H1 (cell line): ENCODE data around the gene TDP1. TPM values are rescaled to one million over a fixed set of nuclear protein-coding genes. Genes with fewer than 3 reads are reported as not detected.

Source experiments
- CTCF ChIA-PET: fragments of 300-600 bp; sonication (Branson Sonifier 250); formaldehyde crosslinking; loops from one replicate; lab custom pipeline; 2021; ENCODE audit not compliant: partially characterized antibody; lab: Charles Lee
- POLR2A ChIA-PET: fragments of 300-600 bp; sonication (Branson Sonifier 250); formaldehyde crosslinking; loops from one replicate; lab custom pipeline; 2021; ENCODE audit warnings: inconsistent platforms; ENCODE audit not compliant: partially characterized antibody; lab: Charles Lee
- DNase-seq, 2 experiments: peaks; one replicate each; pipeline versions ENCODE4 v3.0.0 to v3.0.0-alpha.2; 2010 to 2022; ENCODE audit warnings: low spot score in 2 of 2, low read depth in 1 of 2, mixed read lengths in 1 of 2
- FAIRE-seq: peaks from 2 replicates; lab custom pipeline; 2011; peaks lifted over from hg19 to GRCh38; lab: Jason Lieb, UNC
- H2AFZ ChIP-seq: 2 replicates; pipeline ENCODE4 v1.8.1; 2012; ENCODE audit warnings: low read length, inconsistent platforms
- H2AK5ac ChIP-seq: 2 replicates; pipeline ENCODE4 v1.6.1; 2013; ENCODE audit warnings: low read depth, low read length
- H2BK120ac ChIP-seq: replicated peaks from 2 replicates; pipeline ENCODE3; 2013; ENCODE audit warnings: low read depth, low read length, inconsistent platforms
- H2BK12ac ChIP-seq: 2 replicates; pipeline ENCODE4 v1.6.1; 2013; ENCODE audit warnings: low read depth, low read length
- H2BK15ac ChIP-seq: 2 replicates; pipeline ENCODE4 v1.6.1; 2013; ENCODE audit warnings: low read length
- H2BK20ac ChIP-seq: 2 replicates; pipeline ENCODE4 v1.6.1; 2013; ENCODE audit warnings: low read length
- H2BK5ac ChIP-seq: 2 replicates; pipeline ENCODE4 v1.6.1; 2013; ENCODE audit warnings: low read depth, low read length
- H3K14ac ChIP-seq: 2 replicates; pipeline ENCODE4 v1.6.1; 2013; ENCODE audit warnings: inconsistent platforms; ENCODE audit not compliant: insufficient read length
- H3K18ac ChIP-seq: 2 replicates; pipeline ENCODE4 v1.6.1; 2013; ENCODE audit warnings: low read length; ENCODE audit errors: extremely low read depth
- H3K23ac ChIP-seq: 2 replicates; pipeline ENCODE4 v1.6.1; 2013; ENCODE audit warnings: inconsistent platforms; ENCODE audit not compliant: insufficient read length
- H3K23me2 ChIP-seq: 2 replicates; pipeline ENCODE4 v1.6.1; 2013; ENCODE audit warnings: low read depth, low read length
- H3K27ac ChIP-seq: 2 replicates; pipeline ENCODE4 v1.6.1; 2011; ENCODE audit warnings: low read depth, low read length, inconsistent platforms
- H3K27me3 ChIP-seq, 4 experiments: replicated peaks in 1 of 4; 1 replicate in 1 of 4; 2 replicates in 3 of 4; pipeline versions ENCODE4 v1.6.1 to v1.8.1; 2011 to 2013; ENCODE audit warnings: low read length in 3 of 4, mild to moderate bottlenecking in 3 of 4, inconsistent platforms in 2 of 4, mixed read lengths in 2 of 4, moderate library complexity in 1 of 4; ENCODE audit not compliant: control insufficient read depth in 3 of 4, insufficient read depth in 3 of 4; ENCODE audit errors: extremely low read depth in 1 of 4
- H3K36me3 ChIP-seq, 4 experiments: 2 replicates each; pipeline versions ENCODE4 v1.6.1 to v1.8.1; 2011 to 2013; ENCODE audit warnings: mild to moderate bottlenecking in 4 of 4, low read length in 3 of 4, moderate library complexity in 2 of 4, control low read depth in 1 of 4, inconsistent platforms in 1 of 4; ENCODE audit not compliant: insufficient read depth in 4 of 4, control insufficient read depth in 2 of 4
- H3K4ac ChIP-seq: replicated peaks from 2 replicates; pipeline ENCODE3; 2013; ENCODE audit warnings: low read length, low read depth, mixed read lengths, inconsistent platforms; ENCODE audit not compliant: insufficient read length
- H3K4me1 ChIP-seq, 4 experiments: replicated peaks in 1 of 4; 1 replicate in 1 of 4; 2 replicates in 3 of 4; pipeline versions ENCODE4 v1.6.1 to v1.8.1; 2011 to 2013; ENCODE audit warnings: low read length in 3 of 4, inconsistent platforms in 2 of 4, mixed read lengths in 1 of 4; ENCODE audit not compliant: insufficient read depth in 4 of 4, control insufficient read depth in 3 of 4
- H3K4me2 ChIP-seq, 2 experiments: 2 replicates each; pipeline versions ENCODE4 v1.6.1 to v1.8.1; 2011 to 2013; ENCODE audit warnings: low read depth in 2 of 2, low read length in 2 of 2, control low read depth in 1 of 2, inconsistent platforms in 1 of 2, mild to moderate bottlenecking in 1 of 2; ENCODE audit not compliant: insufficient read depth in 1 of 2
- H3K4me3 ChIP-seq, 4 experiments: fragments of 200-600, 300-600 bp in 1 of 4; sonication (generic), shearing (Covaris generic), sonication (Bioruptor Twin) in 1 of 4; 2 replicates each; pipeline versions ENCODE4 v1.5.1 to v1.8.1; 2011 to 2016; ENCODE audit warnings: low read length in 4 of 4, low read depth in 3 of 4, control low read depth in 2 of 4, inconsistent platforms in 2 of 4, mild to moderate bottlenecking in 2 of 4, mixed read lengths in 1 of 4, moderate library complexity in 1 of 4; ENCODE audit not compliant: insufficient read depth in 2 of 4; ENCODE audit errors: extremely low read depth in 1 of 4
- H3K56ac ChIP-seq: replicated peaks from 2 replicates; pipeline ENCODE3; 2013; ENCODE audit warnings: low read depth, mild to moderate bottlenecking, mixed read lengths, low read length, inconsistent platforms; ENCODE audit not compliant: insufficient read length
- H3K79me1 ChIP-seq: 2 replicates; pipeline ENCODE4 v1.6.1; 2013; ENCODE audit warnings: low read depth, low read length, control low read depth
- H3K79me2 ChIP-seq, 2 experiments: 2 replicates each; pipeline versions ENCODE4 v1.6.1 to v1.8.1; 2012 to 2013; ENCODE audit warnings: low read length in 2 of 2, mild to moderate bottlenecking in 2 of 2, inconsistent platforms in 1 of 2; ENCODE audit not compliant: insufficient read depth in 2 of 2, control insufficient read depth in 1 of 2
- H3K9ac ChIP-seq, 4 experiments: replicated peaks in 1 of 4; 1 replicate in 1 of 4; 2 replicates in 3 of 4; pipeline versions ENCODE4 v1.6.1 to v1.8.1; 2011 to 2013; ENCODE audit warnings: low read depth in 3 of 4, low read length in 3 of 4, control low read depth in 2 of 4, mild to moderate bottlenecking in 2 of 4, moderate library complexity in 2 of 4, inconsistent platforms in 1 of 4; ENCODE audit errors: extremely low read depth in 1 of 4
- H3K9me3 ChIP-seq, 2 experiments: 2 replicates each; pipeline versions ENCODE4 v1.6.1 to v1.8.1; 2012 to 2013; ENCODE audit warnings: mild to moderate bottlenecking in 2 of 2, moderate library complexity in 2 of 2, control low read depth in 1 of 2, inconsistent platforms in 1 of 2, low read depth in 1 of 2, low read length in 1 of 2, mixed read lengths in 1 of 2; ENCODE audit not compliant: insufficient read depth in 2 of 2
- H4K20me1 ChIP-seq, 2 experiments: replicated peaks in 1 of 2; 2 replicates each; pipeline versions ENCODE3 to v1.8.1; 2011 to 2013; ENCODE audit warnings: inconsistent platforms in 2 of 2, low read length in 2 of 2, mild to moderate bottlenecking in 1 of 2; ENCODE audit not compliant: insufficient read depth in 2 of 2, control insufficient read depth in 1 of 2
- H4K5ac ChIP-seq: 2 replicates; pipeline ENCODE4 v1.6.1; 2013; ENCODE audit warnings: low read length, low read depth, mixed read lengths, inconsistent platforms; ENCODE audit not compliant: insufficient read length
- H4K8ac ChIP-seq: 2 replicates; pipeline ENCODE4 v1.8.0; 2013; ENCODE audit warnings: mild to moderate bottlenecking, moderate library complexity, low read length, inconsistent platforms; ENCODE audit not compliant: insufficient read depth; ENCODE audit errors: extremely low read depth
- H4K91ac ChIP-seq: replicated peaks from 2 replicates; pipeline ENCODE3; 2013; ENCODE audit warnings: low read length, mixed read lengths, inconsistent platforms; ENCODE audit not compliant: insufficient read length
- BCL11A ChIP-seq, 2 experiments: IDR thresholded peaks; one replicate each; pipeline ENCODE4 v1.6.1; 2011; ENCODE audit warnings: low read depth in 2 of 2, low read length in 2 of 2, mild to moderate bottlenecking in 2 of 2
- CTBP2 ChIP-seq: IDR thresholded peaks from 2 replicates; pipeline ENCODE4 v1.7.0; 2011; ENCODE audit warnings: borderline replicate concordance, mild to moderate bottlenecking, moderate library complexity, mixed read lengths, low read length; ENCODE audit not compliant: insufficient read depth, insufficient read length
- JUN ChIP-seq: IDR thresholded peaks from 2 replicates; pipeline ENCODE4 v1.6.1; 2011; ENCODE audit warnings: low read depth, mild to moderate bottlenecking, improper control_type of control experiment, low read length
- KDM4A ChIP-seq: IDR thresholded peaks from one replicate; pipeline ENCODE4 v1.7.1; 2012; ENCODE audit warnings: low read depth, mild to moderate bottlenecking, moderate library complexity, low read length, inconsistent platforms; ENCODE audit not compliant: severe bottlenecking
- NANOG ChIP-seq: IDR thresholded peaks from 2 replicates; pipeline ENCODE4 v1.6.1; 2011; ENCODE audit warnings: low read length, low read depth, mild to moderate bottlenecking, inconsistent platforms; ENCODE audit not compliant: insufficient read depth, poor library complexity, severe bottlenecking
- RFX5 ChIP-seq: IDR thresholded peaks from 2 replicates; pipeline ENCODE4 v1.6.1; 2011; ENCODE audit warnings: low read depth, low read length, improper control_type of control experiment, borderline replicate concordance
- RNF2 ChIP-seq: fragments of 200-900, 300-1000 bp; sonication (generic); IDR thresholded peaks from 2 replicates; pipeline ENCODE4 v1.7.1; 2016; ENCODE audit warnings: borderline replicate concordance, low read depth, mild to moderate bottlenecking, antibody characterized with exemption, low read length; ENCODE audit not compliant: poor library complexity, severe bottlenecking; ENCODE audit errors: missing control alignments
- SIRT6 ChIP-seq: IDR thresholded peaks from one replicate; pipeline ENCODE4 v1.7.1; 2012; ENCODE audit warnings: low read length, inconsistent platforms
- SP4 ChIP-seq: IDR thresholded peaks from 2 replicates; pipeline ENCODE4 v1.6.1; 2012; ENCODE audit warnings: low read length, inconsistent platforms
- TAF7 ChIP-seq: optimal IDR thresholded peaks from 2 replicates; pipeline ENCODE3; 2011; ENCODE audit warnings: low read depth, mild to moderate bottlenecking, inconsistent platforms, low read length, moderate library complexity, borderline replicate concordance
- TEAD4 ChIP-seq: IDR thresholded peaks from 2 replicates; pipeline ENCODE4 v1.6.1; 2012; ENCODE audit warnings: low read depth, low read length, inconsistent platforms, mixed read lengths
- ZNF274 ChIP-seq: IDR thresholded peaks from 2 replicates; pipeline ENCODE4 v1.7.0; 2012; ENCODE audit warnings: low read length, borderline replicate concordance; ENCODE audit errors: extremely low read depth
- WGBS, 2 experiments: shearing (Covaris generic) in 1 of 2; methylation state at CpG; one replicate each; pipeline versions ENCODE4 v1.1.6 to v1.1.7; 2013 to 2015; ENCODE audit warnings: low lambda C conversion rate in 2 of 2, mixed read lengths in 2 of 2, inconsistent platforms in 1 of 2, low coverage in 1 of 2, missing lambda C conversion rate in 1 of 2; ENCODE audit not compliant: insufficient replicate concordance in 2 of 2, insufficient coverage in 1 of 2, insufficient read length in 1 of 2; ENCODE audit errors: extremely low coverage in 1 of 2, missing lambda C conversion rate in 1 of 2; 5-methylcytosine and 5-hydroxymethylcytosine counted together
- polyA plus RNA-seq, 7 experiments: library from polyadenylated mRNA; depleted of rRNA in 3 of 7; stranded (reverse) in 5 of 7; unstranded in 2 of 7; fragments of >200 nt in 5 of 7; fragments of 200-250 nt in 2 of 7; gene quantifications; 1 replicate in 5 of 7; 2 replicates in 1 of 7; 4 replicates in 1 of 7; pipeline versions ENCODE4 v1.2.1 to v1.2.3, GENCODE V29; 2011 to 2013; ENCODE audit warnings: missing spikeins in 2 of 7, mixed read lengths in 2 of 7
- total RNA-seq: library from RNA; stranded (reverse); fragmentation: NEBNext Ultra II Directional; extraction: Animal tissue kit (Norgen Biotek cat#: 25700); gene quantifications from 2 replicates; pipeline ENCODE4 v1.2.1, GENCODE V29; 2021

Gene TDP1
- total and polyA plus RNA-seq, 2 of the 8 experiments (the other 6 are each of a cell fraction or from before 2014, with no cell fraction given): 32.2 to 69.9 TPM

DNA sequence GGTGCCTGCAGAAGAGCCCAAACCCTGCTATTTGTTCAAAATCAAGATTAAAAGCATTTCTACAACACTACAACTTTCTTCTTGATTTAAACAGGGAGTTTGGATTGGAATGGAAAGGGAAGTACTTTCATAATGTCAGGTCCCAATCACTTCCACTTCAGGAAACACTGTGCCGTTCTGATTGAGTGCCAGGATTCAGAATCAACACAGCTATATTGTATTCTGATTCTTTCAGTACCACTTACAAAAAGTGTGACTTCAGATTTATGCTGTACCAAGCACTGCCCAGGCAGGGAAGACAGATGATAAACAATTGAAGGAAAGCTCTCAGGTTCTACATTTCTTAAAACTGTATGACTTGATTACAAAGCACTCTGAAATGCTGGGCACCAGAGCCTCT is 3.2 kb downstream of the TDP1 start:
- no peak overlapping the region for H2BK20ac ChIP-seq
- no peak for FAIRE-seq
- no peak overlapping the region for H3K23ac ChIP-seq
- no peak overlapping the region for H3K27ac ChIP-seq
- no peak overlapping the region for H3K56ac ChIP-seq
- H3K14ac ChIP-seq: no peak overlapping the region
- H3K79me1 ChIP-seq: peaks cover 5% of the 10 kb centered on the region
- H3K23me2 ChIP-seq: peaks cover 8% of the 10 kb centered on the region
- H2BK12ac ChIP-seq: no peak overlapping the region
- H4K8ac ChIP-seq: no peak overlapping the region
- WGBS, 2 experiments: 79% methylated on average over 1 of the region's 1 CpG; no CpG with 5 or more reads in 1 of the 2 experiments
- H4K91ac ChIP-seq: no peak overlapping the region
- H3K4ac ChIP-seq: no peak overlapping the region
- H3K18ac ChIP-seq: no peak overlapping the region
- no peak overlapping the region for H2AFZ ChIP-seq
- H2BK120ac ChIP-seq: no peak overlapping the region
- DNase-seq: no peak
- POLR2A ChIA-PET: interaction anchor here (1.1 kb wide), 1 partner anchor 14 kb away, joined by 3 read pairs; no protein-coding TSS in a partner anchor
- H4K5ac ChIP-seq: no peak overlapping the region
- H2BK5ac ChIP-seq: no peak overlapping the region
- peaks cover 0 to 10% (median 2%) of the 10 kb centered on the region in 4 experiments; a peak in 4 of 7 replicates for H3K4me1 ChIP-seq
- H2BK15ac ChIP-seq: no peak overlapping the region
- no peak overlapping the region for H2AK5ac ChIP-seq
- H3K4me2 ChIP-seq: no peak overlapping the region
- H3K27me3 ChIP-seq: no peaks in the 10 kb centered on the region
- H3K4me3 ChIP-seq: no peak overlapping the region
- peaks cover 0 to 19% of the 10 kb centered on the region in 2 experiments; a peak in 2 of 4 replicates for H3K79me2 ChIP-seq
- H4K20me1 ChIP-seq: peaks cover 2 to 5% of the 10 kb centered on the region in 2 experiments
- CTCF ChIA-PET: interaction anchor here (1.1 to 3.4 kb wide), 4 partner anchors 11 to 20 kb away, joined by 3 to 19 read pairs (median 7); no protein-coding TSS in a partner anchor
- no peaks in the 10 kb centered on the region for H3K9me3 ChIP-seq
- H3K9ac ChIP-seq: no peak overlapping the region
- H3K36me3 ChIP-seq: peaks cover 7 to 23% (median 9%) of the 10 kb centered on the region in 4 experiments; a peak in 7 of 8 replicates
- TF ChIP-seq TAF7 (no peak), RFX5 (no peak), KDM4A (no peak), BCL11A (IDR thresholded peaks at IDR 0.05; ENCODE audit: low read depth in 2 of 2, low read length in 2 of 2) (no peak), SP4 (no peak), ZNF274 (no peak), RNF2 (no peak), TEAD4 (no peak), CTBP2 (no peak), JUN (no peak), SIRT6 (no peak), NANOG (no peak)
